NCI-H1092 treated with DMSO at 0.1 percent for 48 hours (cell line): ENCODE measurements around the gene GRAMD2A.
A peak's percentile ranks its signal among the peaks of the same experiment; 100 is the strongest.

Source experiments
- DNase-seq: peaks from one replicate; lab custom pipeline; 2025; lab: John Stamatoyannopoulos, UW

The GRAMD2A gene

GRCh38 chr15:72217216-72217615 is 19.6 kb upstream of the GRAMD2A start:
- DNase-seq = no peak

DNA sequence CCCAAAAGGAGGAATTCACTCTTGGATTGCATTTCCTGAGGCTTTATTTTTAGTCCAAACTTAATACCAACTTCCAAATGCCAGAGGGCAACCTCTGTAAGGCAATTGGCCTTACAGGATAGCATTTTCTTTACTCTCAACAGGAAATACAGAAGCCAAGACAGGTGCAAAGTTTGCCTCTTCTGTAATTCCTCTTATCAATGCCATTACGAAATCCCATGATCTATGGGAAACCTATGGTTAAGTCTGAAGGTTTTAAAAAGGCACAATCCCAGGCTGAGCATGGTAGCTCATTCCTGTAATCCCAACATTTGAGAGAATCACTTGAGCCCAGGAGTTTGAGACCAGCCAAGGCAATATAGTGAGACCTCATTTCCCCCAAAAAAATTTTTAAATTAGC is 18.5 kb upstream of the GRAMD2A start:
- no peak for DNase-seq

DNA sequence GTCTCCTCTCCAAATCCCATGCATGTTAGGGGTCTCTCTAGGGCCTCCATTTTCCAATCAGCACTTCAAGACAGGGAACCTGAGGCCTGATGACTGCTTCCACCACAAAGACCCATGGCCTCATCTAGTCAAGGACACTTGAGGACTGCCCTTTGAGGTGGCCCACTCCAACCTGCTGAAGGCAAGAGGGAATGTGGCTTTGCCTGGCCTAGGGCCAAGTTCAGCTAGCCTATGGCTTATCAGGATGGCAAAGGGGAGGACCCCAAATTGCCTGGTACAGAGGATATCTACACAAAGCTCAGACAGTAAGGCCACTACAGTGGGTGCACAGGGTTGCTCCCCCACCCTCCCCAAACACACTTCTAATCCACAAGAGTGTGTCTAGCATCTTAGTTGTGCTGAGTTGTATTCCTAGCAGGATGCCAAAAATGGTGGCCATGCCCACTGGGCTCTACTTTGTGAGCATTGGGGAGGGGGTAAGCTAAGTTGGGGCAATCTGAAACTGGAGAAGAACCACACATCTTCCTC is 10.0 kb upstream of the GRAMD2A start:
- DNase-seq = no peak

- DNase-seq = no peak
Measured at GRCh38 chr15:72206677-72207000, 9.1 kb upstream of the GRAMD2A start.

DNA sequence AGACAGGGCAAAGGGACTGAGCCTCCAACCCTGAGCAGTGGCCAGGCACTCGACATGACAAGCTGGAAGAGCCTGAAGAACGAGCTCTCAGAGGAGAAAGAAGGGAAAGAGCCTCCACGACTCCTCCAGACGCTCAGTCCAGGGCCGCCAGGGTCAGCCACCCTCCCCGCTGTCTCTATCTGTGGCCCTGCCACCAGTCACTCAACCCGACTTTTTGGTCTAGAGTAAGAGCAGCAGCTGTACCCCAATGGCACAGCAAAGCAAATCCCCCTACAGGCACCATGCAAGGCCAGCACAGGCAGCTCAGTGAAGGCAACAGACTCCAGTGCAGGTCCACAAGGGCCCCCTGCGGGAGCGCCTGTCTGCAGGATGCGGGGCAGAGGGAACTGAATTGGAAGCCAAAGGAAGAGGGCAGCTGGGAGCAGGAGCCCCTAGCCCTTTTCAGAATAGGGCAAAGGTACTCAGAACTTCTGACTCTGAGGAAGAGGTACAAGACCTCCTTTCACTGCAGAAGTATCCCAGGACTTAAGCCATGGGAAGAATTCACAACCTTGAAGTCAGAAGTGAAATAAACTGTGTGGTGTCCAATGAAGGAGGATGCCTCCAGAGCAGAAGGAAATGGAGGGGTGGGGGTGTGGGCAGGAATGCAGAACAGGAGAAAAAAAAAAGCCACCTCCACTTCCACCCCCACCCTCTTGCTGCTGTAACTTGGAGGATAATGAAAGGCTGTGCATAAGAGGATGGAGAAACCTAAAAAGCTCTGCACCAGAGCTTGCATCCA is 8.5 kb upstream of the GRAMD2A start:
- DNase-seq = no peak

GRCh38 chr15:72205273-72205672 is 7.7 kb upstream of the GRAMD2A start:
- DNase-seq = no peak

GRCh38 chr15:72203507-72203837 is 5.9 kb upstream of the GRAMD2A start:
- DNase-seq = peak; percentile 79

GRCh38 chr15:72202801-72203506 is 5.4 kb upstream of the GRAMD2A start:
- no peak for DNase-seq

- DNase-seq = no peak
Measured at GRCh38 chr15:72202302-72202701, 4.7 kb upstream of the GRAMD2A start.

- DNase-seq = no peak
Measured at GRCh38 chr15:72201391-72201921, 3.9 kb upstream of the GRAMD2A start.

DNA sequence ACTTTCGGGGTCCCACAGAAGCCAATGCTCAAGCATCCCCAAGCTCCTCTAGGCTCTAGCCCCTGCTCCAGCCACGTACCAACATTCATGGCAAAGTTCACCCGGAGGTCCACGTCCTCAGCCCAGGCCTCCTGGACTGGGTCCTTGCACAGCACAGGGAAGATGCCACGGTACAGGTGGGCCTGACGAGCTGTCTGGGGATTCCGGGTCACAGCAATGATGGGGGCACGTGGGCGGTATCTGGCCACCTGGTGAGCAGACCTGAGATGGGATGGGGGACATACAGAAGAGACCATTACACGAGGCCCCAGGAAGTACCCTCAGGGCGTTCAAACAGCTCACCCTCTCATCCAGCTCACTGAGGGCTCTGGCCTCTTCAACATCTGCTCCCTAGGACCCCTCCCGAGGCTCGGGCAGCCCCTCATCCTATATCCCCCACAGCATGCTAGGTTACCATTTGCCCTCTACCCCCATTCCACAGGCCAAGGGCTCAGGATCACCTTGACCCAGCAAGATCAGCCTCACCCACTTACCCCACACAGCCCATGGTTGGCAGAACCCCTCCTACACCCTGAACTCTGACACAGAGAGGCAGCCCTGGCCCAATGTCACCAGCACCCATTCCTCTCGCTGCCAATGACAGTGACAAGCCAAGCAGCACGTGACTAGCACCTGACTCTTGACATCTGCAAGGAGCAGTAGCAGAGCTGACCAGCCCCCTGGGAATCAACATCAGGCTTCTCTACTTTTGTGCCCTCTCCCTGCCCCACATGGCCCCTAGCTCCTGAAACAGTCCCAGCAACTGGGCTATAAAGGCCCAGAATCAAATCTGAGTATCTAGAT is 3.0 kb upstream of the GRAMD2A start:
- no peak for DNase-seq

DNA sequence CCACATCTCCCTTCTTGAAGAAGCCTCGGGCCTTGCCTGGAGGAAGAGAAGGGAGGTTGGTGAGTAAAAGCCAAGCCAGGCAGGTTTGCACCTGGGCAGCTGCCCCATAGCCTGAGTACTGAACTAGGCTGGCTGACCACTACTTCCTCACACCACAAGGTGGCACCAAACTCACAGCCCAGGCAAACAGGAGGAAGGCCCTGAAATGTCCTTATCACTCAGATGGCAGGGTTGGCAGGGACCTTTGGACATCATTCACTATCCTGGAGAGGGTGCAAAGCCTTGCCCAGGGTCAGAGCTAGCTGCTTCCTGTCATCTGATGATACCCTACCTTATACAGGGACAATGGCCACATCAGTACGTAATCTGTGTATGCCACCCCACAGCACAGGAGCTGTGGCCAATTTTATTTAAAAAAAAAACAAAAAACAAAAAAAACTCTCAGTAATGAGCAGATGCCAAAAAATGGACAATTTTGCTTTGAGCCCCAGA is 2.2 kb upstream of the GRAMD2A start:
- peak; percentile 43 for DNase-seq

DNA sequence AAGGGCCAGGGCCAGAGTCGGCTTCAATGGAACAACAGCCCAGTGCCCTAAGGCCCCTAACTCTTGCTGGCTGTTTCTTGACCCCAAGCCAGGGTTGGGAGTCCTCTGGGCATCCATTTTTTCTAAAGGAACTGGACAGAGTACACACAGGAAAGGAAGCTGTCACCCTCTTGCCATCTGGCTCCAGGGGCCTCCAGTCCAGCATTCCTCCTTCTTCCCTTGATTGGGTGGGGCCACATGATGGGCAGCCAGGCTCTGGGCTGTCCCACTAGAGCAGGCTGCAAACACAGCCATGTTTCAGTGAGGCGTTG is 1.6 kb upstream of the GRAMD2A start:
- DNase-seq = no peak

- no peak for DNase-seq
Measured at GRCh38 chr15:72198356-72199204, 993 bp upstream of the GRAMD2A start.

DNA sequence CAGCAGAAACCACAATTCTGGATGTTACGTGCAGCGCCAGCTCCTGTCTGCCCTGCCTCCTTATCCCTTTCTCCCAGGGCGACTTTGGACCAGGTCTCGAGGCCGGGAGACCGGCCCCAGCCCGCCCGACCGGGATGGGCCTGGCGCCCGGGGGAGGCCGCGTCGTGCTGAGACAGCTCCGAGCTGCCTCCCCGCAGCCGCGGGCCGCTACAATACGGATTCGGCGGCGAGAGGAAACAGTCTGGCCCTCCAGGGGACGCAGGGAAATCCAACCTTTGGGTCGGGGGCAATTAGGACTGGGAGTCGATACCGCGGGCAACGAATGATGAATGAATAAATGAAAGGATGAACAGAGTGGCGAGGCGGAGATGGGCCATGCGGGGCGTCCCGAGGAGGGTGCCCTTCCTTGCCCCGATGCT is 537 bp downstream of the GRAMD2A start:
- DNase-seq = no peak

DNA sequence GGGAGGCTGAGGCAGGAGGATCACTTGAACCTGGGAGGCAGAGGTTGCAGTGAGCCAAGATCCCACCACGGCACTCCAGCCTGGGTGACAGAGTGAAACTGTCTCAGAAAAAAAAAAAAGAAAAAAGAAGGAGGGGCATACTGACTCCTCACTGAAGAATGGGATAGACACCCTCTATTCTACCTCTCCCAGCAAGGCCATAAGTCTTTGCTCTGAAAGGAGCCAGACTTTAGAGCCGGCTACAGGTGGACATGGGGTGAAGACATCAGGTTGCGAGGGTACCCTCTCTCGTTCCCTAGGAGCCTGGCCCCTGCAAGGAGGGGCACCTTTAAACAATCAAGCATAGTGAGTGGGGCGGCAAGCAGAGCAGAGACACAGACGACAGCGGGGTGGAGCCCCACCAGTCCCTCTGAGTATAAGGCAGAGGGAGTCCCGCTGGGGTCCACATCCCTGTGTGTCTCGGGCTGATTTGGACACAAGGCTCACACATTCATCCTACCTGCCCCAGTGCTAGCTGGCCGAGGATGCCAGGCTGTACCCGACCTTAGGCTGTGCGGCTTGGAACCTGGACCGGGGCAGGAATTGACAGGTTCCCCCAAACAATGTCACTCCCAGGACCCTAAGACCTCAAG is 1.1 kb downstream of the GRAMD2A start:
- no peak for DNase-seq

GRCh38 chr15:72195101-72195511 is 2.5 kb downstream of the GRAMD2A start:
- DNase-seq = no peak

- DNase-seq = no peak
Measured at GRCh38 chr15:72193836-72194396, 3.7 kb downstream of the GRAMD2A start.

DNA sequence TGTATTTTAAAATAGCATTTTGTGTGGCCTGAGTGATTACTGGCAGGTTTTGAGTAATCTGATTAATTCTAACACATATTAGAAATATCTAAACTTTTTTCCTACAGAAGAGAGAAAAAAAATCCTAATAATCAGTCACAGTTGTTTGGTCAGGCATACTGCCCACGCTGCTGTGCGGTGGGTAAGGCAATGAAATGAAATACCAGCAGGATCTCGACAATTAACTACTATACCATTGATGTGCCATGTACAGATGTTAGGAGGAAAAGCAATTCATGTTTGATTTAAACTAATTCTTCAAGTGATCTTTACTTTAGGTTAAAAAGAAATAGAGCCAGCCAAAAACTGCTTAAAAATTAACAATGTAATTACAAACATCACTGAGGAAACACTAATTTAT is 5.2 kb downstream of the GRAMD2A start:
- DNase-seq = no peak

- no peak for DNase-seq
Measured at GRCh38 chr15:72189250-72189902, 8.2 kb downstream of the GRAMD2A start.
